ENCODE data around the gene DEF6. TPM values are rescaled to one million over a fixed set of nuclear protein-coding genes. Genes with fewer than 3 reads are reported as not detected.
A peak's percentile ranks its signal among the peaks of the same experiment; 100 is the strongest.

DEF6 gene
- total RNA-seq, 1 experiment from 2014 or later: 11.3 TPM

- ATAC-seq (no peak), DNase-seq (ENCODE audit: low spot score) (no peak)
- H3K27ac Mint-ChIP-seq: no peak overlapping the region
- ChIA-PET CTCF (interaction anchor here (0.6 to 6.8 kb wide), 5 partner anchors 14 to 107 kb away, joined by 3 to 157 read pairs (median 35); partner anchors contain the start of genes DEF6 and FANCE), POLR2A (no interaction called here)
- H3K4me1 Mint-ChIP-seq: peaks cover 20% of the 10 kb centered on the region
- peaks cover 5% of the 10 kb centered on the region for H3K9me3 Mint-ChIP-seq
- no peaks in the 10 kb centered on the region for H3K27me3 Mint-ChIP-seq (ENCODE audit: low read depth)
- H3K36me3 Mint-ChIP-seq: peaks cover 8% of the 10 kb centered on the region
- peak overlapping the region; percentile 86 for H3K4me3 Mint-ChIP-seq
- TF ChIP-seq CDX4 (CRISPR knock-in tag; IDR thresholded peaks at IDR 0.05; ENCODE audit: borderline replicate concordance) (no peak), CBFB (CRISPR knock-in tag; IDR thresholded peaks at IDR 0.05; ENCODE audit: low read depth) (no peak), ATF3 (CRISPR knock-in tag; conservative IDR thresholded peaks at IDR 0.05) (no peak), ATF1 (CRISPR knock-in tag; IDR thresholded peaks at IDR 0.05) (no peak), SMAD4 (CRISPR knock-in tag; IDR thresholded peaks at IDR 0.05) (no peak), ZNF396 (CRISPR knock-in tag; IDR thresholded peaks at IDR 0.05; ENCODE audit: borderline replicate concordance) (no peak), JAZF1 (CRISPR knock-in tag; IDR thresholded peaks at IDR 0.05) (no peak), ZBTB21 (CRISPR knock-in tag; IDR thresholded peaks at IDR 0.05; ENCODE audit: borderline replicate concordance) (no peak), CREM (CRISPR knock-in tag; IDR thresholded peaks at IDR 0.05) (no peak), JUN (CRISPR knock-in tag; IDR thresholded peaks at IDR 0.05) (no peak), SOX15 (CRISPR knock-in tag; IDR thresholded peaks at IDR 0.05) (no peak), OVOL2 (CRISPR knock-in tag; IDR thresholded peaks at IDR 0.05; ENCODE audit: borderline replicate concordance) (no peak), NFE2L1 (CRISPR knock-in tag; IDR thresholded peaks at IDR 0.05) (no peak), ATF2 (CRISPR knock-in tag; IDR thresholded peaks at IDR 0.05; ENCODE audit: borderline replicate concordance, low read depth) (no peak)
- TF ChIP-seq, protein P1, sequence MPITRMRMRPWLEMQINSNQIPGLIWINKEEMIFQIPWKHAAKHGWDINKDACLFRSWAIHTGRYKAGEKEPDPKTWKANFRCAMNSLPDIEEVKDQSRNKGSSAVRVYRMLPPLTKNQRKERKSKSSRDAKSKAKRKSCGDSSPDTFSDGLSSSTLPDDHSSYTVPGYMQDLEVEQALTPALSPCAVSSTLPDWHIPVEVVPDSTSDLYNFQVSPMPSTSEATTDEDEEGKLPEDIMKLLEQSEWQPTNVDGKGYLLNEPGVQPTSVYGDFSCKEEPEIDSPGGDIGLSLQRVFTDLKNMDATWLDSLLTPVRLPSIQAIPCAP (CRISPR knock-in tag; IDR thresholded peaks at IDR 0.05): no peak
- TF ChIP-seq, protein P2, sequence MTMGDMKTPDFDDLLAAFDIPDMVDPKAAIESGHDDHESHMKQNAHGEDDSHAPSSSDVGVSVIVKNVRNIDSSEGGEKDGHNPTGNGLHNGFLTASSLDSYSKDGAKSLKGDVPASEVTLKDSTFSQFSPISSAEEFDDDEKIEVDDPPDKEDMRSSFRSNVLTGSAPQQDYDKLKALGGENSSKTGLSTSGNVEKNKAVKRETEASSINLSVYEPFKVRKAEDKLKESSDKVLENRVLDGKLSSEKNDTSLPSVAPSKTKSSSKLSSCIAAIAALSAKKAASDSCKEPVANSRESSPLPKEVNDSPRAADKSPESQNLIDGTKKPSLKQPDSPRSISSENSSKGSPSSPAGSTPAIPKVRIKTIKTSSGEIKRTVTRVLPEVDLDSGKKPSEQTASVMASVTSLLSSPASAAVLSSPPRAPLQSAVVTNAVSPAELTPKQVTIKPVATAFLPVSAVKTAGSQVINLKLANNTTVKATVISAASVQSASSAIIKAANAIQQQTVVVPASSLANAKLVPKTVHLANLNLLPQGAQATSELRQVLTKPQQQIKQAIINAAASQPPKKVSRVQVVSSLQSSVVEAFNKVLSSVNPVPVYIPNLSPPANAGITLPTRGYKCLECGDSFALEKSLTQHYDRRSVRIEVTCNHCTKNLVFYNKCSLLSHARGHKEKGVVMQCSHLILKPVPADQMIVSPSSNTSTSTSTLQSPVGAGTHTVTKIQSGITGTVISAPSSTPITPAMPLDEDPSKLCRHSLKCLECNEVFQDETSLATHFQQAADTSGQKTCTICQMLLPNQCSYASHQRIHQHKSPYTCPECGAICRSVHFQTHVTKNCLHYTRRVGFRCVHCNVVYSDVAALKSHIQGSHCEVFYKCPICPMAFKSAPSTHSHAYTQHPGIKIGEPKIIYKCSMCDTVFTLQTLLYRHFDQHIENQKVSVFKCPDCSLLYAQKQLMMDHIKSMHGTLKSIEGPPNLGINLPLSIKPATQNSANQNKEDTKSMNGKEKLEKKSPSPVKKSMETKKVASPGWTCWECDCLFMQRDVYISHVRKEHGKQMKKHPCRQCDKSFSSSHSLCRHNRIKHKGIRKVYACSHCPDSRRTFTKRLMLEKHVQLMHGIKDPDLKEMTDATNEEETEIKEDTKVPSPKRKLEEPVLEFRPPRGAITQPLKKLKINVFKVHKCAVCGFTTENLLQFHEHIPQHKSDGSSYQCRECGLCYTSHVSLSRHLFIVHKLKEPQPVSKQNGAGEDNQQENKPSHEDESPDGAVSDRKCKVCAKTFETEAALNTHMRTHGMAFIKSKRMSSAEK (CRISPR knock-in tag; IDR thresholded peaks at IDR 0.05; ENCODE audit: borderline replicate concordance): no peak
- TF ChIP-seq, protein P3, sequence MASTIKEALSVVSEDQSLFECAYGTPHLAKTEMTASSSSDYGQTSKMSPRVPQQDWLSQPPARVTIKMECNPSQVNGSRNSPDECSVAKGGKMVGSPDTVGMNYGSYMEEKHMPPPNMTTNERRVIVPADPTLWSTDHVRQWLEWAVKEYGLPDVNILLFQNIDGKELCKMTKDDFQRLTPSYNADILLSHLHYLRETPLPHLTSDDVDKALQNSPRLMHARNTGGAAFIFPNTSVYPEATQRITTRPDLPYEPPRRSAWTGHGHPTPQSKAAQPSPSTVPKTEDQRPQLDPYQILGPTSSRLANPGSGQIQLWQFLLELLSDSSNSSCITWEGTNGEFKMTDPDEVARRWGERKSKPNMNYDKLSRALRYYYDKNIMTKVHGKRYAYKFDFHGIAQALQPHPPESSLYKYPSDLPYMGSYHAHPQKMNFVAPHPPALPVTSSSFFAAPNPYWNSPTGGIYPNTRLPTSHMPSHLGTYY (CRISPR knock-in tag; IDR thresholded peaks at IDR 0.05): no peak
- TF ChIP-seq, protein P4, sequence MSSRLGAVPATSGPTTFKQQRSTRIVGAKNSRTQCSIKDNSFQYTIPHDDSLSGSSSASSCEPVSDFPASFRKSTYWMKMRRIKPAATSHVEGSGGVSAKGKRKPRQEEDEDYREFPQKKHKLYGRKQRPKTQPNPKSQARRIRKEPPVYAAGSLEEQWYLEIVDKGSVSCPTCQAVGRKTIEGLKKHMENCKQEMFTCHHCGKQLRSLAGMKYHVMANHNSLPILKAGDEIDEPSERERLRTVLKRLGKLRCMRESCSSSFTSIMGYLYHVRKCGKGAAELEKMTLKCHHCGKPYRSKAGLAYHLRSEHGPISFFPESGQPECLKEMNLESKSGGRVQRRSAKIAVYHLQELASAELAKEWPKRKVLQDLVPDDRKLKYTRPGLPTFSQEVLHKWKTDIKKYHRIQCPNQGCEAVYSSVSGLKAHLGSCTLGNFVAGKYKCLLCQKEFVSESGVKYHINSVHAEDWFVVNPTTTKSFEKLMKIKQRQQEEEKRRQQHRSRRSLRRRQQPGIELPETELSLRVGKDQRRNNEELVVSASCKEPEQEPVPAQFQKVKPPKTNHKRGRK (CRISPR knock-in tag; IDR thresholded peaks at IDR 0.05; ENCODE audit: borderline replicate concordance): no peak
These were observed 46.4 kb downstream of the DEF6 start for GRCh38 chr6:35343835-35344550.
